Medulla oblongata (tissue), 1 donor: ENCODE results near the gene SERGEF.
"Not testable (repeated sequence)": the region's sequence is repeated elsewhere in the genome, so short reads cannot be mapped to it uniquely, and the experiment has no call there.

ENCODE experiments used
- DNase-seq: peaks from one replicate; pipeline ENCODE4 v3.0.0-alpha.2; 2015; ENCODE audit errors: extremely low spot score

The SERGEF gene

DNA sequence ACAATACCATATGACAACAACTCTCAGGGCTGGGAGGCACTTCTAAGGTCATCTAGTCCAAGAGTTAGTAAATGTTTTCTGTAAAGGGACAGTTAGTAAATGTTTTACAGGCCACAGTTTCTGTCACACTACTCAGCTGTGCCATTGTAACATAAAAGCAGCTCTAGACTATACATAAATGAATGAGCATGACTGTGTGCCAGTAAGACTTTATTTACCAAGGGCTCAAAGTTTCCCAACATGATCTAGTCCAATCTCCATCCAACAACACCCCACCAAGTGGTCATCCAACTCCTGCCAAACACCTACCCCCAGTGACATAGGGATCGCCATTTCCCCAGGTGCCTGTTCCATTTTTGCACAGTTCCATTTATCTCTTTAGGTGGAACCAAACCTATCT is 12.1 kb downstream of the SERGEF start:
- DNase-seq = no peak

- not testable (repeated sequence) for DNase-seq
Measured at GRCh38 chr11:18000128-18000527, 12.7 kb downstream of the SERGEF start.

DNA sequence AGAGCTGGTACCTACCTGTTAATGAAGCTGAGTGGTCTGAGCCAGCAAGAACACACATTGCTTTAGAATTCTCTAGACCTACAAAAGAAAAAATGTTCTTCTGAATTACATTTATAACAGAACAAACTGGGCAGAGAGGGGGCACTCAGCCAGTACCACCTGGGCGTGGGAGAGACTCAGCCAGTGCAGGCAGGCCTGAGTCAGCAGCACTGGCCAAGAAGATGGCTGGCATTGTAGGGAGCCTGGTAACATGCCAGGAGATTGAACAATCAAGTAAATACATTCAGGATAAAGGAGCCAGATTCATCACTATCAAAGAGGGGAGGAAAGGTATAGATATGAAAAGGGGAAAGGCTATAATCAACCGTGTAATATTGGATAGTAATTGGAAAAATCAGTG is 19.9 kb downstream of the SERGEF start:
- DNase-seq = peak; percentile 16

- peak; percentile 71 for DNase-seq
Measured at GRCh38 chr11:17991783-17992433, 20.9 kb downstream of the SERGEF start.

DNA sequence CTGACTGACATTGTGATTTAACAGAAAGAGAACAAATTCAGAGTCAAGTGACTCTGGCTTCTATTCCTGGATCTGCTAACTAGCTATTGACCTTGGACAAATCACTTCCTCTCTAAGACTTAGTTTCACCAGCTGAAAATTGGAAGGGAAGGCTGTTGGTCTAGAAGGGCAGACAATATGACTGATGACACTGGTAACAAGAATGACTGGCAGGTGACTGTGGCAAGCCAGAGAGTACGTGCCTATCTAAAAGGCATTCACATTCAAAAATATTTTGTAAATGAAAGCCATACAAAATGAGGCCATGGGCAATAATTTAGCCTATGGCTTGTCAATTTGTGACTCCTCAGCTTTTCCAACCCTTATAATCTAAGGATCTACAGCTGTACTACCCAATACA is 23.5 kb downstream of the SERGEF start:
- DNase-seq = no peak

DNA sequence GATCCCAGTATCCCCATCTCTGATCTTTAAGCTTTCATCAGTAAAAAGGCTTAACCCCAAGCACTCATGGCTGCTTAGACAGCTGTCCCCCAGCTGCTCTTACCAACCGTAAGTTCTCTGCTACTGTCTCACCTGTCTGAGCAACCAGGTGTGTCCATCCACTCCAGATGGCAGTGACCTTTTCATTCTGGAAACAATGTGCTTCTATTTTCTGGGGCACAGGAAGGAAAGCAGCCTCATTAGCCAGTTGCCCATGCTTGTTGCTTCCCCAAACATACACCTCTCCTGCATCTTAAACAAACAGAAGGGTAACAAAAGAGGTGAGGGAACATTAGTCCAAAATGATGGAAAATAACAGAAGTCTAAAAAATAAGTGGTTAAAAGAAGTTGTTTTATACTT is 24.4 kb downstream of the SERGEF start:
- no peak for DNase-seq

DNA sequence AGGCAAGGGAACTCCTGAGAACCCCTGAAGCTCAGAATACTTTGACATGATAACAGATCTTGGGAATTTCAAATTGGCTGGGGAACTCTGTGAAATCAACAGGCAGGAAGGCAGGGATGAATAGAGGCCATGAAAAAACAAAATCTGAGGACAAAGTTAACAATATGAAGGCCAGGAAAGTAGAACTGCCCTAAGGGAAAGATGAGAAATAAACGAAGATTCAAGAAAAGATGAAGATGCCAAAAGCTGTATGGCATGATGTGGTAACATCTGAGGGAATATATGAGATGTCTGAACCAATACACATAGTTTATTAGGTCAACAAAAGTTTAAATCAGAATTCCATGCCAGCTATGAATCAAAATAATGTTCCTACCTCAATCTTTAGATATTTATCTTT is 25.0 kb downstream of the SERGEF start:
- DNase-seq = no peak

- DNase-seq = no peak
Measured at GRCh38 chr11:17986711-17987220, 26.1 kb downstream of the SERGEF start.

DNA sequence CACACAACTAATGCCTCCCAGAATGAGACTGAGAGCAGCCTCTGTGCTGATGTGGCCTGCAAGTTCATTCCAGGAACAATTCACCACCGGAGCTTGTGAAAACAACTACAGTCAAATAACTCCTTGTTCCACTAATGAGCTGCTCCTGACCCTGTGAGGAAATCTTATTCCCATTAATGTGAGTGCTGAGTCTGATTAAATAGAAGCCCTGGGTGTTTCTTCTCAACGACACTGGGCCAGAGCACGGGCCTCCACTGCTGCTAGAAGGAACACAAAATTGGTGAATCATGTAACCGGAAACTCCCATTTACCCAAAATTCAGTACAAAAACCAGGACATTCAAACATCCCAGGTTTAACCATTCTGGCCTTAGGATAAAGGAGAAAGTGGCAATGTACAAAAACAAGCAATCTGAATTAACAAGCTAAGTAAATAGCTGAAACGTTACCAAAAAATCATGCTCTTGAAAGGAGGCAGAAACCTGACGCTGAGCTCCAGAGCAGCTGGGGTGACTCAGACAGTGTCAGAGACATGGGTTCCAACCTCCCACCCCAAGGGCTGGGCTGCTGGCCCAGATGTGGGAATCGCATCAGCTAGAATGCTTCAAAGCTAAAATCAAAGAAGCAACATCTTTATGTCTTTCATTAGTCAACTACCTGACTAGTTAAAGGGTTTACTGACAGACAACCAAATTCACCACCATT is 26.7 kb downstream of the SERGEF start:
- DNase-seq = no peak

DNA sequence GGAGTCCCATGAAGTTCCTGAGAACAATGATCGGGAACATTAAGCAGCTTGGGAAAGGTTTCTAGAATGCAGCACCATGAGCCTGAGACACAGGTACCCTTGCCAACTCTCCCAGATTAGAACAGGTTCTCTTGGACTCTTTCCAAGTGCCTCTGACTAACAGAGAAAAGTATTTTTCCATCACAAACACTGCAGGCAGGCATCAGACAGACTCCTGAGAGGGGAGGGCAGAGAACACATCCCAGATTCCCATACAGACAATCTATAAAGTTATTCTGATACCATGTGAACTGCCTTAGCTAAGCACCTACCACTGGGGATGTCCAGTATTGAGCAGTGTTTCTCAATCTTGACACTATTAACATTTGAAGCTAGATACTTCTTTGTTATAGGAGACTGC is 27.3 kb downstream of the SERGEF start:
- no peak for DNase-seq

DNA sequence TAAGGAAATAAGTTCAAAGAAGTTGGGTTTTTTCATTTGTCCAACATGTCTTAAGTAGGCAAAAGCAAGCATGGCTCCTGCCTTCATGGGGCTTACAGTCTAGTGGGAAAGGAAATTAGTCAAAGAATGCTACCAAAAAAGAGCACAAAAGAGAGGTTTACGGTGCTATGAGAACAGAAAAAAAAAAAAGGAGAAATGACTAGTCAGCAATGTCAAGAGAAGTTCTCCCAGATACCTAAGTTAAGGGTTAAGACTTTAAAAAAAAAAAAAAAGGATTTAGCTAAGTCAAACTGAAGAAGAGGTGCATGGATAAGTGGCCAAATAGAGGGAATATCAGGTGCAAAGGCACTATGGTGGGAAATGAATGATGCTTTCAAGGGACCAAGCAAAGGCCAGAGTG is 29.3 kb downstream of the SERGEF start:
- no peak for DNase-seq

DNA sequence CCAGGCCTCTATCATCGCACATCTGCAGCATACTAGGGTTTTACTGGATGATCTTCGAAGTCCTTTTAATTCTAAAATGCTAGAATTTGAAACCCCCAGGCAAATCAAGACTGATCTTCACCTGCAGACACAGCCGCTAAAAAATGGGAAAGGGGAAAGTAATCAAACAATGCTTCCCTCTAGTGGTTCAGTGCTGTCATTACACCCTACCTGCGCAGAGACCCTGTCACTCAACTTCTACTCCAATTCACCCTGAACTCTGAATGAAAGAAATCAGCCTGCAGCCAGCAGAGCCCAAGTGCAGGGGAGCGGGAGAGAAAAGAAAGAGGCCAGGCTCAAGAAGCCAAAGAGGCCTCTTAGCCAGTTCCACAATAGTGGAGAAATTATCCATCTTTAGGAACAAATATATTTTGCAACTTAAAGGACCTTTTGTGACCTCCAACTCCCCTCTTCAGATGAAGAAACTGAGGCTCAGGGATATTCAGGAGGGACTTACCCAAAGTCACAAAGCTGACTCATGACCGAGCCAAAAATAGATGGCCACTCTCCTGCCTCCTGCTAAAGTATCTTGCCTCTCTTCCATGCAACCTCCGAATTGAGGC is 33.0 kb downstream of the SERGEF start:
- DNase-seq = peak; percentile 40

- peak; percentile 54 for DNase-seq
Measured at GRCh38 chr11:17978553-17979287, 34.1 kb downstream of the SERGEF start.

DNA sequence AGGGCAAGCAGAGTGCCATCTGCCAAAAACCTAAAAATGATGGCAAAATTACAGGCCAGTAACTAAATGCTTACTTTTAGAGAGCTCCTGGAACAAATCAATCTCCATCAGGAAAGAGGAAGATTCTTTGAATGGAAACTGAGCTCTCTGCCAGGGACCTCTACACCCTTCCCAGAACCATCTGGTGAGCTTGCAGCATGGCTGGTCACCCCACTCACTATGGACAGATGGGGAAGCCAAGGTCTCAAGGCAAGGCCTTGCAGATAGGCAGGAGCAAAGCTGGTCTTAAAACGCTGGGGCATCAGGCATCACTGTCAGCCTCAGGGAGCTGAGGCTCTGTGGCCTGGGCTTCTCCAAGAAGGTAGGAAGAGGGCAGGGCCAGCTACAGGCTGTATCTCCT is 36.2 kb downstream of the SERGEF start:
- no peak for DNase-seq

- DNase-seq = peak; percentile 24
Measured at GRCh38 chr11:17974246-17974645, 38.6 kb downstream of the SERGEF start.

DNA sequence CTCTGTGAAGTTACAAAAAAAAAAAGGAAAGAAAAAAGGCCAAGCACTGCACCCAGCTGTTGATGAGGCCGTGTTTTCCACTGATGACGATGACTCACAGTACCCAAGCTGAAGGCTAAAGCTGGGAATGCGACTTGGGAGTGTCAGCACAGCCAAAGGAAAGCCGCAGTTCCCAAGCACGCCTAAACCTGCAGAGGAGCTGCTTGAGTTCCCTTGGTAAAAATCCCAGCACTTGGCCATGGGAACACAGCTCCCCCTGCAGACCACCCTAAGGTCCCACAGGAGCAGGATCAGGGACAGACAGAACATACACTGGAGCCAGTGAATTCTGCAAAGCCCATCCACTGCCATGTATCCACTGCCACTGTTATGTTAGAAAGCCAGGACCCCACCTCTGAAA is 39.9 kb downstream of the SERGEF start:
- peak; percentile 18 for DNase-seq

GRCh38 chr11:17968206-17968605 is 44.6 kb downstream of the SERGEF start:
- no peak for DNase-seq

DNA sequence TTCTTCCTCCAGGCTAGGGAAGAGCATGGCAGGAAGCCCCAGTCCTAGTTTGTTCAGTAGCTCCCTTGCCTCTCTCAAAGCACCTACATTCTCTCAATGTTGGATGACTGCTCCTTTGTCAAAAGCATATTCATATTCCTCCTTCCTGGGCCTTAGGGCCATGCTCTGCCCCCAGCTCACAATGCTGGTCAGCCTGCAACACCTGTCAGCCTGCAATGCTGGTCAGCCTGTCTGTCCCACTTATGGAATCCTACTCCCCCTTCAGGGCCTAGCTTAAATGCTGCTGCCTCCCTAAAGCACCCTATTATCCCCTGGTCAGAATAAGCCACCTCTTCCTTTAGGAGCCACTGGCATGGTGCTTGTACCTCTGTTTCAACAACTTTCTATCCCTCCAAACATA is 45.2 kb downstream of the SERGEF start:
- no peak for DNase-seq

- DNase-seq = no peak
Measured at GRCh38 chr11:17960091-17960490, 52.8 kb downstream of the SERGEF start.

- DNase-seq = no peak
Measured at GRCh38 chr11:17958446-17958845, 54.4 kb downstream of the SERGEF start.

GRCh38 chr11:17954395-17955252 is 58.2 kb downstream of the SERGEF start:
- DNase-seq = peak; percentile 16
